ENCODE results near the gene KCNJ9. TPM values are rescaled to one million over a fixed set of nuclear protein-coding genes. Genes with fewer than 3 reads are reported as not detected.
"Not testable (repeated sequence)": the region's sequence is repeated elsewhere in the genome, so short reads cannot be mapped to it uniquely, and the experiment has no call there.

Gene KCNJ9
- total RNA-seq, 1 donor from 2014 or later = 0.05 TPM

- peaks cover 4% of the 10 kb centered on the region for H3K36me3 Mint-ChIP-seq (ENCODE audit: low read depth, unreplicated experiment)
- TF ChIP-seq CTCF (IDR thresholded peaks at IDR 0.05; ENCODE audit: unreplicated experiment) = no peak
- H3K4me1 Mint-ChIP-seq (ENCODE audit: unreplicated experiment) = peaks cover 26% of the 10 kb centered on the region
- H3K27ac Mint-ChIP-seq (ENCODE audit: unreplicated experiment) = no peak overlapping the region
- peaks cover 18% of the 10 kb centered on the region for H3K27me3 Mint-ChIP-seq (ENCODE audit: unreplicated experiment)
- DNase-seq (ENCODE audit: low spot score) = no peak
- H3K9me3 Mint-ChIP-seq (ENCODE audit: unreplicated experiment) = no peaks in the 10 kb centered on the region
- no peak overlapping the region for H3K4me3 Mint-ChIP-seq (ENCODE audit: unreplicated experiment)
These were observed 28.3 kb downstream of the KCNJ9 start for GRCh38 chr1:160109686-160110085.

- not testable (repeated sequence) for DNase-seq (ENCODE audit: low spot score); H3K36me3 Mint-ChIP-seq (ENCODE audit: low read depth, unreplicated experiment); H3K9me3 Mint-ChIP-seq (ENCODE audit: unreplicated experiment); H3K27ac Mint-ChIP-seq (ENCODE audit: unreplicated experiment); H3K4me3 Mint-ChIP-seq (ENCODE audit: unreplicated experiment)
- H3K4me1 Mint-ChIP-seq (ENCODE audit: unreplicated experiment) = peaks cover 19% of the 10 kb centered on the region
- H3K27me3 Mint-ChIP-seq (ENCODE audit: unreplicated experiment) = peaks cover 16% of the 10 kb centered on the region
These were observed 30.1 kb downstream of the KCNJ9 start for GRCh38 chr1:160111462-160111861.

GRCh38 chr1:160112357-160112756 is 31.0 kb downstream of the KCNJ9 start:
- no peak for DNase-seq (ENCODE audit: low spot score)
- H3K4me3 Mint-ChIP-seq (ENCODE audit: unreplicated experiment) = no peak overlapping the region
- H3K27ac Mint-ChIP-seq (ENCODE audit: unreplicated experiment) = no peak overlapping the region
- peaks cover 14% of the 10 kb centered on the region for H3K27me3 Mint-ChIP-seq (ENCODE audit: unreplicated experiment)
- peaks cover 16% of the 10 kb centered on the region for H3K4me1 Mint-ChIP-seq (ENCODE audit: unreplicated experiment)
- TF ChIP-seq CTCF (IDR thresholded peaks at IDR 0.05; ENCODE audit: unreplicated experiment) = no peak
- no peaks in the 10 kb centered on the region for H3K9me3 Mint-ChIP-seq (ENCODE audit: unreplicated experiment)
- H3K36me3 Mint-ChIP-seq (ENCODE audit: low read depth, unreplicated experiment) = peaks cover 4% of the 10 kb centered on the region

- Mint-ChIP-seq H3K27me3 (ENCODE audit: unreplicated experiment) (peaks cover 14% of the 10 kb centered on the region), H3K36me3 (ENCODE audit: low read depth, unreplicated experiment) (peaks cover 4% of the 10 kb centered on the region), H3K4me3 (ENCODE audit: unreplicated experiment) (no peak overlapping the region), H3K27ac (ENCODE audit: unreplicated experiment) (no peak overlapping the region), H3K4me1 (ENCODE audit: unreplicated experiment) (peaks cover 21% of the 10 kb centered on the region), H3K9me3 (ENCODE audit: unreplicated experiment) (no peaks in the 10 kb centered on the region)
- TF ChIP-seq CTCF (IDR thresholded peaks at IDR 0.05; ENCODE audit: unreplicated experiment) = no peak
- DNase-seq (ENCODE audit: low spot score) = no peak
These were observed 32.1 kb downstream of the KCNJ9 start for GRCh38 chr1:160113407-160113806.

- H3K27me3 Mint-ChIP-seq (ENCODE audit: unreplicated experiment) = peaks cover 11% of the 10 kb centered on the region
- H3K4me1 Mint-ChIP-seq (ENCODE audit: unreplicated experiment) = peaks cover 17% of the 10 kb centered on the region
- peaks cover 4% of the 10 kb centered on the region for H3K36me3 Mint-ChIP-seq (ENCODE audit: low read depth, unreplicated experiment)
- no peaks in the 10 kb centered on the region for H3K9me3 Mint-ChIP-seq (ENCODE audit: unreplicated experiment)
- no peak overlapping the region for H3K27ac Mint-ChIP-seq (ENCODE audit: unreplicated experiment)
- TF ChIP-seq CTCF (IDR thresholded peaks at IDR 0.05; ENCODE audit: unreplicated experiment) = no peak
- H3K4me3 Mint-ChIP-seq (ENCODE audit: unreplicated experiment) = no peak overlapping the region
- no peak for DNase-seq (ENCODE audit: low spot score)
These were observed 32.7 kb downstream of the KCNJ9 start for GRCh38 chr1:160114085-160114484.
